Adrenal gland (tissue), 12 donors: ENCODE measurements around the gene GPBAR1. TPM values are rescaled to one million over a fixed set of nuclear protein-coding genes. Genes with fewer than 3 reads are reported as not detected.
A peak's percentile ranks its signal among the peaks of the same experiment; 100 is the strongest.

ENCODE experiments used
- DNase-seq, 7 donors: peaks; one replicate each; pipeline ENCODE4 v3.0.0-alpha.2; 2019 to 2020
- H3K27ac ChIP-seq, 5 donors: fragments of 200-600 bp; sonication (generic) in 4 of 5; 1 replicate in 3 of 5; 2 replicates in 2 of 5; pipeline versions ENCODE4 v1.5.1 to v1.8.0; 2016 to 2020; ENCODE audit warnings: mild to moderate bottlenecking in 1 of 5
- H3K27me3 ChIP-seq: fragments of 200-600 bp; 2 replicates; pipeline ENCODE4 v1.8.0; 2021
- H3K36me3 ChIP-seq, 2 donors: fragments of 200-600 bp; replicated peaks in 1 of 2; 1 replicate in 1 of 2; 2 replicates in 1 of 2; pipeline versions ENCODE4 v1.5.1 to v1.8.0; 2018 to 2022
- H3K4me1 ChIP-seq, 2 donors: fragments of 200-600 bp; replicated peaks in 1 of 2; 1 replicate in 1 of 2; 2 replicates in 1 of 2; pipeline versions ENCODE4 v1.5.1 to v1.8.0; 2018 to 2021
- H3K4me3 ChIP-seq, 4 donors: fragments of 200-600 bp; sonication (generic) in 3 of 4; one replicate each; pipeline ENCODE4 v1.5.1; 2016 to 2018
- H3K9me3 ChIP-seq, 3 donors: fragments of 200-600 bp; sonication (generic) in 1 of 3; replicated peaks in 1 of 3; 1 replicate in 2 of 3; 2 replicates in 1 of 3; pipeline versions ENCODE4 v1.5.1 to v1.8.0; 2016 to 2021
- CTCF ChIP-seq, 6 experiments: fragments of 450-650 bp in 4 of 6; fragments of 200-600 bp in 2 of 6; sonication (generic) in 1 of 6; IDR thresholded peaks; 1 replicate in 5 of 6; 2 replicates in 1 of 6; pipeline versions ENCODE4 v1.5.1 to v1.8.0; 2016 to 2021; ENCODE audit warnings: antibody characterized with exemption in 6 of 6, mild to moderate bottlenecking in 2 of 6, moderate library complexity in 1 of 6
- POLR2A ChIP-seq, 2 donors: fragments of 450-650 bp; IDR thresholded peaks; one replicate each; pipeline ENCODE4 v1.6.1; 2017; ENCODE audit warnings: antibody characterized with exemption in 2 of 2, mild to moderate bottlenecking in 2 of 2, moderate library complexity in 1 of 2
- WGBS, 4 donors: extraction: QIAGEN DNeasy Blood & Tissue Kit in 2 of 4; methylation state at CpG; one replicate each; pipeline versions ENCODE4 v1.1.5 to v1.1.7; 2013 to 2017; 5-methylcytosine and 5-hydroxymethylcytosine counted together
- intact Hi-C, 2 donors: fragments of 100-400 bp; cut with DNase I; formaldehyde crosslinking; loops; one replicate each; pipeline versions ENCODE4 v1.14.1 to v1.15.0; 2022 to 2023
- polyA plus RNA-seq, 3 donors: library from polyadenylated mRNA; stranded (reverse); fragments of 200-250 nt in 2 of 3; fragments of 350-450 nt in 1 of 3; fragmentation: Illumina TruSeq in 1 of 3; extraction: RNeasy Lipid Tissue Mini Kit (QIAGEN cat#74804) in 1 of 3; gene quantifications; one replicate each; pipeline ENCODE4 v1.2.3, GENCODE V29; 2013 to 2014
- total RNA-seq, 9 donors: library from RNA; depleted of rRNA in 4 of 9; stranded (reverse); fragments of >200 nt in 4 of 9; fragments of 120-200 nt in 1 of 9; fragmentation: NEBNext Ultra II Directional in 1 of 9; extraction: Animal tissue kit (Norgen Biotek cat#: 25700) in 1 of 9; gene quantifications; one replicate each; pipeline versions ENCODE4 v1.1.0 to v1.2.4, GENCODE V29; 2013 to 2023
- donor health status: healthy with polysubstance abuse.
- donor health status: Bipolar disorder and iron deficiency.
- donor health status: DM: yes; HTN: yes; CAD: no.
- donor health status: DM: no; HTN: no; CAD: no.
- donor health status: DM: no; HTN: no; CAD: no.
- donor health status: DM: yes; HTN: yes; CAD: no.

GPBAR1 gene
- total and polyA plus RNA-seq, 12 donors = 0.11 to 15.3 (median 2.9) TPM

- Histone ChIP-seq H3K4me1 (peaks cover 20 to 57% of the 10 kb centered on the region in 2 donors), H3K4me3 (no peak overlapping the region), H3K9me3 (no peaks in the 10 kb centered on the region), H3K27ac (no peak overlapping the region), H3K27me3 (no peaks in the 10 kb centered on the region), H3K36me3 (peaks cover 0 to 54% of the 10 kb centered on the region in 2 donors)
- intact Hi-C loops = no loop called here
- WGBS, 4 donors = 82 to 94% (median 90%) methylated on average over 3 of the region's 3 CpGs
- TF ChIP-seq POLR2A (IDR thresholded peaks at IDR 0.05) = no peak
- no peak for TF ChIP-seq CTCF (IDR thresholded peaks at IDR 0.05)
- no peak for DNase-seq
Measured at GRCh38 chr2:218226903-218227302, 33.9 kb upstream of the GPBAR1 start.

GRCh38 chr2:218228366-218229090 lies 32.3 kb upstream of the GPBAR1 start:
- H3K27ac ChIP-seq = peak overlapping the region in 4 of 5 donors; percentile 27 to 62 (median 33)
- no peak overlapping the region for H3K4me3 ChIP-seq
- H3K36me3 ChIP-seq = peaks cover 0 to 68% of the 10 kb centered on the region in 2 donors
- TF ChIP-seq CTCF (IDR thresholded peaks at IDR 0.05) (no peak), POLR2A (IDR thresholded peaks at IDR 0.05) (no peak)
- intact Hi-C loops = no loop called here
- peaks cover 20 to 41% of the 10 kb centered on the region in 2 donors for H3K4me1 ChIP-seq
- no peaks in the 10 kb centered on the region for H3K9me3 ChIP-seq
- WGBS, 4 donors = 87 to 89% (median 87%) methylated on average over 6 of the region's 6 CpGs
- DNase-seq = no peak
- H3K27me3 ChIP-seq = no peaks in the 10 kb centered on the region

- H3K27me3 ChIP-seq = no peaks in the 10 kb centered on the region
- intact Hi-C loops = no loop called here
- H3K27ac ChIP-seq = peak overlapping the region in 3 of 5 donors; percentile 3 to 62 (median 27)
- DNase-seq = peak in 1 of 7 donors; percentile 19
- no peak for TF ChIP-seq CTCF (IDR thresholded peaks at IDR 0.05)
- TF ChIP-seq POLR2A (IDR thresholded peaks at IDR 0.05) = no peak
- H3K4me3 ChIP-seq = no peak overlapping the region
- no peaks in the 10 kb centered on the region for H3K9me3 ChIP-seq
- peaks cover 20 to 37% of the 10 kb centered on the region in 2 donors for H3K4me1 ChIP-seq
- H3K36me3 ChIP-seq = peaks cover 0 to 73% of the 10 kb centered on the region in 2 donors
- 29 to 40% (median 36%) methylated on average over 3 of the region's 3 CpGs for WGBS, 4 donors
Measured at GRCh38 chr2:218229239-218229638, 31.6 kb upstream of the GPBAR1 start.

GRCh38 chr2:218229851-218230250 lies 31.0 kb upstream of the GPBAR1 start:
- WGBS, 4 donors = 75 to 91% (median 85%) methylated on average over 4 of the region's 4 CpGs
- Histone ChIP-seq H3K4me1 (peaks cover 20 to 37% of the 10 kb centered on the region in 2 donors), H3K27ac (peak overlapping the region in 4 of 5 donors; percentile 5 to 62 (median 34)), H3K36me3 (peaks cover 0 to 79% of the 10 kb centered on the region in 2 donors), H3K4me3 (no peak overlapping the region), H3K9me3 (no peaks in the 10 kb centered on the region), H3K27me3 (no peaks in the 10 kb centered on the region)
- peak in 1 of 7 donors; percentile 13 for DNase-seq
- no peak for TF ChIP-seq POLR2A (IDR thresholded peaks at IDR 0.05)
- no peak for TF ChIP-seq CTCF (IDR thresholded peaks at IDR 0.05)
- intact Hi-C loops = no loop called here
